Measurements from ENCODE around the gene CARM1. TPM values are rescaled to one million over a fixed set of nuclear protein-coding genes. Genes with fewer than 3 reads are reported as not detected.
A peak's percentile ranks its signal among the peaks of the same experiment; 100 is the strongest.

Gene CARM1
- total RNA-seq, 1 donor from 2014 or later = 39.5 TPM

DNA sequence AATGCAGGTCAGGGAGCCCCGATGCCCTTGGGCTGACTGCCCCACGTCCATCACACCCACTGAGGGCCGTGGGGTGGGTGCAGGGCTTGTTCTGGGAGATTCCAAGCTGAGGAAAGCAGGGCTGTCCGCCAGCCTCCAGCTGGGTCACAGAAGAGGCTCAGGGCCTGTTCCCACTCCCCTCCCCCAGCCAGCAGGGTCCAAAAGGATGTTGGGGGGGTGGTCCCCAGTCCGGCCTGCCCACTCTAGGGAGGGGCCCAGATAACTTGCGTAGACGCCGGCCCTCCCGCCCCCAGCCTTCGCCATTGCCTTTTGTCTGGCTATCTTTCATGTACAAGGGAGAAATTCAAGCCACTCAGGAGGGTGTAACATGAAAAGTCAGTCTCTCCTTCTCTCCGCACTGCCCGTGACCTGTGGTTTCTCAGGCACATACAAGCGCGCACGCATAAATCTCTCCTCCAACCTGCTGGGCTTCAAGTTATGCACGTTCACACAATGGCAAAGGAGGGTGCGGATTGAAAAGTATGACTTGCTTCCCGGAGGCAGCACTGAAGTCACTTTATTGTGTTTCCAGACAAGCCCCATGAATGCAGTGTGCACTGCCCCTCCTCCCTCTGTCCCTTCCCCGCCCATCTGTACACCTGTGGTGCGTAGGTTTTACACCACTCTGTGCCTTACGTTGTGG is 20.2 kb downstream of the CARM1 start:
- ATAC-seq = peak; percentile 43
- DNase-seq (ENCODE audit: missing footprints) = peak; percentile 79
- intact Hi-C loops (cut with DNase I) = no loop called here

DNA sequence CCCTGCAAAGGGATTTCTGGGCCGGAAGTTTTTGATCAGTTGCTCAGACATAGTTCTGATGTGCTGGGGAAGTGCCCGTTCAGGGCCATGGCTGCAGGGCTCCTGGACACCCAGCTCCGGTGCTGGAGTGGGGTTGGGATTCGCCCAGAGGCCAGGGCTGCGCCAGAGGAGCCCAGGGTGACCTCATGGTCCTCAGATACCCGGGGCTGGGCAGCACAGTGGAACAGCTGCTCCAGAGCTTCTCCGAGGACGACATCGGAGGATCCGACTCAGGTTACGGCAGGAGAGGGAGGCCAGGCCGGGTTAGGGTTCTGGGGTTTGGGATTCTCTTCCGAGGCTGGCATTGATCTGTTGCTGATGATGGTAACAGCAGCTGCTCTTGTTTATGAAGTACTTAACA is 20.9 kb downstream of the CARM1 start:
- intact Hi-C loops (cut with DNase I) = no loop called here
- ATAC-seq (peak; percentile 75), DNase-seq (ENCODE audit: missing footprints) (no peak)

GRCh38 chr19:10894911-10895213 is 23.5 kb downstream of the CARM1 start:
- no peak for ATAC-seq
- intact Hi-C loops (cut with DNase I) = no loop called here
- DNase-seq (ENCODE audit: missing footprints) = no peak

- ATAC-seq = no peak
- intact Hi-C loops (cut with DNase I) = no loop called here
Measured at GRCh38 chr19:10895363-10895762, 24.0 kb downstream of the CARM1 start.

DNA sequence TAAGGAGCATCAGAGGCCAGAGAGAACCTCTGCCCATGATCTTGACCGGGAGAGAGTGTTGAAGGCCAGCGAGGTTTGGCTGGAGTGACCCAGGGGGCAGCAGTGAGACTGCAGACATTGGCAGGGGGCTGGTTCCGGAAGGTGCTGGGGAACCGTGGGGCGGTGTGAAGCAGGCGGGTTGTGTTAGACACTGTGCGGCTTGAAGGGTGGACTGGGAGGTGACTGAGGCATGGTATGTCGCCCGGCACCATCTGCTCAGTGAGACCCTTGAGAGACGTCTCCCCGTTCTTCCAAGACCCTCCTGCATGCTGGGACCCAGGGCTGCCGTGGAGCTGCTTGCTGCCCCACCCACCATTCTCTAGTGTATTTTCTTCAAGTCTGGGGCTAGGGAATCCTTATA is 24.6 kb downstream of the CARM1 start:
- intact Hi-C loops (cut with DNase I) = no loop called here
- ATAC-seq = no peak
- DNase-seq (ENCODE audit: missing footprints) = no peak

More at GRCh38 chr19:10895363-10895762, 24.0 kb downstream of the CARM1 start:
- no peak for DNase-seq (ENCODE audit: missing footprints)

GRCh38 chr19:10896851-10897526 is 25.6 kb downstream of the CARM1 start:
- DNase-seq (ENCODE audit: missing footprints) = no peak
- intact Hi-C loops (cut with DNase I) = no loop called here
- ATAC-seq = no peak

DNA sequence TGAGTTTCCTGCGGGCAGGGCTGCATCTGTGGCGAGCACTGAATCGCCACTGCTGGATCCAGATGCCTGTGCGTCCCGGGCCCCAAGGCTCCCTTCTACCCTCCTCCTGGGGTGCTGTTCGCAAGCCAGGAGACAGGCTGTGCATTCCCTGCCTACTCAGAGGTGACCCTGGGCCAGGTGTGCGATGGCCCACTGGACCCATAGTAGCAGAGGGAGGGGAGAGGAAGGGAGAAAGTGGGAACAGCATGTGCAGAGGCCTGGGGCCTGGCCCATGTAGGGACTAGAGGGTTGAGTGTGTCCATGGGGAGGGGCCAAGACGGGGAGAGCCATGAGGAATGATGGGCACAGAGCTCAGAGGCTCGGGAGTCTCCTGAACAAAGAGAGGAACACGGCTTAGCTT is 27.3 kb downstream of the CARM1 start:
- ATAC-seq (peak; percentile 22), DNase-seq (ENCODE audit: missing footprints) (no peak)
- intact Hi-C loops (cut with DNase I) = no loop called here

GRCh38 chr19:10899151-10899653 is 27.8 kb downstream of the CARM1 start:
- intact Hi-C loops (cut with DNase I) = no loop called here
- DNase-seq (ENCODE audit: missing footprints) (no peak), ATAC-seq (peak; percentile 85)

GRCh38 chr19:10907925-10908324 is 36.6 kb downstream of the CARM1 start:
- ATAC-seq (no peak), DNase-seq (ENCODE audit: missing footprints) (no peak)
- intact Hi-C loops (cut with DNase I) = no loop called here

DNA sequence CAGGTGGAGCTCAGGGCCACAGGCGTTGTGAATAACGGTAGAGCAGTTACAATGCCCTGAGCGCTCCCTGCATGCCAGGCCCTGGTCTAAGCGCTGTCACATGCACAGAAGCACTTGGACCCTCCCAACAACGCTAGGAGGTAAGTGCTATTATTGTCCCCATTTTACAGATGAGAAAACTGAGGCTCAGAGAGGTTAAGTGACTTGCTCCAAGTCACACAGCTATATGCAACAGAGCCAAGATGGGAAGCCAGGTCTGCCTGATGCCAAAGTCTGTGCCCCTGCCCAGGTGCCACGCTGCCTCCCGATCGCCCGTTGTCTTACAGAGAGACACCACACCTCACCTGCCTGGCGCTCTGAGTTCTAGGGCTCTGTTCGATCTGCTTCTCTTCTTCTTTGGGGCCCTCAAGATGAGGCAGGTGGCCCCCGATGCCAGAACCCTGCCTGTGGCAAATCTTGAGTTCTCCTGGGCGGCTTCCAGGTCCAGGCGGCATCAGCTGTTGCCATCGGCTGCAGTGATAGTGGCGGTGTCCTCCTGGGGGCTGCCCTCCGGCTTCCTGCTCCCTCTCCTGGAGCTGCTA is 37.1 kb downstream of the CARM1 start:
- intact Hi-C loops (cut with DNase I) = no loop called here
- DNase-seq (ENCODE audit: missing footprints) = no peak
- no peak for ATAC-seq

DNA sequence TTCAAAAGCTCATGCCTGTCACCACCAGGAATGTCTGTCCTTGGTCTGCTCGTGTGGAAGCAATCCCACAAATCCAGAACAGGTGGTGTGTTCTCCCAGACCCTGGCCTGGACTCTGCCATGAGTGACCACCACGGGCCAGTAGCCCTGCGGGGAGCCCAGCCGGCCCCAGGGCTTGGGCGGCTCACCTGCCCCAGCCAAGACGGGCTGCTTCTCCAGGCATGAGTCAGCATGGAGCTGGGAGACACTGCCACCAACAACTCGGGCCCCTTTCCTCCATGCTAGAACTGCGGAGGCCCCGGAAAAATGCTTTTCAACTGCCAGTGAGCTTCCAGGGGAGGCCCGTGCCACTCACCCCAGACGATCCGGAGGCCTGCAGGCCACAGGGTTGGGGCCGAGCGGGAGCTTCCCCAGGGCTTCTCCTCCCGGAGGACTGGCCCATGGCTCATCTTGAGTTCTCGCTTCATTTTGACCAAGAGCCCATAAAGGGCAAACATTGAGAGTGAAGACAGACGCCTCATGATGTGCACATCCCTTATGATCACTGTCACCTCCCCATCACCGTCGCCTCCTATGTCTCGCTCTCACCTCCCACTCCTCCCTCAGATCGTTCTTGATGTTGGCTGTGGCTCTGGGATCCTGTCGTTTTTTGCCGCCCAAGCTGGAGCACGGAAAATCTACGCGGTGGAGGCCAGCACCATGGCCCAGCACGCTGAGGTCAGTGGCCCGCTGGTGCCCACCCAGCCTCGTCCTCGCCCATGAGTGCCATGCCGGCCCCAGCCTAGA is 40.4 kb downstream of the CARM1 start:
- ATAC-seq (no peak), DNase-seq (ENCODE audit: missing footprints) (no peak)
- intact Hi-C loops (cut with DNase I) = no loop called here

DNA sequence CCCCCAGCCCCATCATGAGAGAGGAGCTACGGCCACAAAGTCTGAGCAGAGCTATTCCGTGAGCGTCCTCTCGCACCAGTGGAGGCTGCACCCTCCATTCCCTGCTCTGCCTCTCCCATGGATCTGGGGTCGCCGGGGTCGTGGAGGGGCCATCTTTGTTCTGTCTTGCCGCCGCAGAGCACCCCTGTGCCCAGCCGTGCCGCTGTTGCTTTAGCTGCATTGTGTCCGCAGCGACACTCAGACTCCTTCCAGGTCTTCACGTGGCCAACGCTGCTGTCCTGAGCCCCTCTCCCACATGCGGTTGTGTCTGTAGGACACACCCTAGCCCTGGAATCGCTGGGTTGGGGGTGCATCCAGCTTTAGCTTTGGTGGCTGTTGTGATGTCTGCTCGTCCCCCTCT is 41.3 kb downstream of the CARM1 start:
- DNase-seq (ENCODE audit: missing footprints) (no peak), ATAC-seq (no peak)
- intact Hi-C loops (cut with DNase I) = no loop called here

DNA sequence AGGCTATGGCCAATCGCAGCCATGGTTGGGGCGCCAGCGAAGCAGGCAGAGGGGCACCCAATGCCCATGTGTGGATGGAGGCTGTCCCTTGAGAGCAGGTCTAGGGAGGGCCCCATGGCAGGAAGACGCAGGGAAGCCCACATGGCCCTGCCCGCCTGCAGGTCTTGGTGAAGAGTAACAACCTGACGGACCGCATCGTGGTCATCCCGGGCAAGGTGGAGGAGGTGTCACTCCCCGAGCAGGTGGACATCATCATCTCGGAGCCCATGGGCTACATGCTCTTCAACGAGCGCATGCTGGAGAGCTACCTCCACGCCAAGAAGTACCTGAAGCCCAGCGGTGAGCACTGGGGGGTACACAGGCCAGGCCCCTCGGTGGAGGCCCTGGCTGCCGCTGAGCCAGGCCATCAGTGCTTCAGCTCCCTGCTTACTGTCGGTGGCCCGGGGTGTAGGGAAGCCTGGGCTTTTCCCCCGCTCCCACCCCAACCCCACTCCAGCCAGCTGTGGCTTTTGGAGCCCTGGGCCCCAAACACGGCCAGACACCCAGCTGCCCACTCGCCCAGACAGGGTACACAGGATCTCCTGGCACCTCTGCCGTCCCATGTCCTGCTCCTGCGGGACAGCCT is 42.5 kb downstream of the CARM1 start:
- intact Hi-C loops (cut with DNase I) = no loop called here
- no peak for ATAC-seq
- no peak for DNase-seq (ENCODE audit: missing footprints)

- intact Hi-C loops (cut with DNase I) = no loop called here
- ATAC-seq (no peak), DNase-seq (ENCODE audit: missing footprints) (no peak)
Measured at GRCh38 chr19:10915130-10916091, 44.1 kb downstream of the CARM1 start.

GRCh38 chr19:10916602-10917001 is 45.2 kb downstream of the CARM1 start:
- ATAC-seq = no peak
- intact Hi-C loops (cut with DNase I) = no loop called here
- DNase-seq (ENCODE audit: missing footprints) = no peak

DNA sequence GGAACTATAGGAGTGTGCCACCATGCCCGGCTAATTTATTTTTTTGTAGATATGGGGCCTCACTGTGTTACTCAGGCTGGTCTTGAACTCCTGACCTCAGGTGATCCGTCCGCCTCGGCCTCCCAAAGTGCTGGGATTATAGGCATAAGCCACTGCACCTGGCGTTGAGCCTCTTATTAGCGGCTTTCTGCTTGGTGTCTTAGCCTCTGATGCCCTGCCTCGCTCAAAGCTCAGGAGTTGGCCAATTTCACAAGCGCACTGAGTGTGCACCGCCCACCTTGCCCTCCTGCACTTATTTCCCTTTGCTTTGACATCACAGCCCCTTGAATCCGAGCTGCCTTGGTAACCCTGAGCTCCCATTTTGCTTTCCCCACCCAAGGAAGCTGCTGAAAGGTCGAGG is 47.0 kb downstream of the CARM1 start:
- intact Hi-C loops (cut with DNase I) = no loop called here
- DNase-seq (ENCODE audit: missing footprints) (peak; percentile 14), ATAC-seq (no peak)

DNA sequence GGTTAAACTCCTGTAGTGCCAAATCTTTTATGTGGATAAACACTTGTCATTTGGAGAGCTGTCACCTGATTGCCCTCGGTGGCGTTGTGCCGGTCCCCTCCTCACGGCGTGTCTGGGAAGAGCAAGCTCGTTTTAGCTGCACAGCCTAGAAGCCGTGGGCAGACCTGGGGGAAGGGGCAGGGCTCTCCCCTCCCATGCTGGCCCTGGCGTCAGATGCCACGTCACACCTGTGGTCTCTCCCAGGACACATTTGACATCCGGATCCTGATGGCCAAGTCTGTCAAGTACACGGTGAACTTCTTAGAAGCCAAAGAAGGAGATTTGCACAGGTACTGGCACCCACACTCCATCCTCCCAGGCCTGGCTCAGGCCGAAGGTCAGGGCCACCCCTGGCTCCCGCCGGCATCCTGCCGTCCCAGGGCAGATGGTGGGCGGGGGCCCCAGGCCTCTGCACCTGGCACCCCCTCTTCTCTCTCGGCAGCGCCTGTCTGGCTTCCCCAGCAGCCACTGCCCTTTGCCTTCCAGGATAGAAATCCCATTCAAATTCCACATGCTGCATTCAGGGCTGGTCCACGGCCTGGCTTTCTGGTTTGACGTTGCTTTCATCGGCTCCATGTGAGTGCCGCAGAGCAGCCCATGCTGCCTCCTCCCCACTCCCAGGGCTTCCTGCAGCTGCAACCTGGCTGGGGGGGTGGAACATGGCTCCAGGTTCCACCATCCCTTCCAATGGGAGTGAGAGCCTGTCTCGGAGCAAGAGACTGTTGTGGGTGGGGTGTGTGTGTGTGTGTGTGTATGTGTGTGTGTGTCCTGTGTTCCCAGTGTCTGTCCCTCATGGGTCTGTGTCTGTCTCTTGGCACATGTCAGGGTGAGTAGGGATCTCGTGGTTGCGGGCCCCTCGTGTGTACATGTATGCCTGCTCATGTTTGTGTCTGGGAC is 48.3 kb downstream of the CARM1 start:
- intact Hi-C loops (cut with DNase I) = no loop called here
- DNase-seq (ENCODE audit: missing footprints) (peak; percentile 39), ATAC-seq (no peak)
